GM12864 (cell line): ENCODE results near the gene GTPBP2.

Source experiments
- DNase-seq: peaks from one replicate; pipeline ENCODE4 v3.0.0-alpha.2; 2011; ENCODE audit warnings: low read depth
- H3K4me3 ChIP-seq: 2 replicates; pipeline ENCODE4 v1.5.1; 2011; ENCODE audit warnings: mild to moderate bottlenecking, low read depth, low read length, control low read depth
- TF ChIP-seq, protein P1 (sequence below): IDR thresholded peaks from 2 replicates; pipeline ENCODE4 v1.5.1; 2011; ENCODE audit warnings: low read depth, mild to moderate bottlenecking, moderate library complexity, low read length, control low read depth, inconsistent platforms; ENCODE audit errors: missing control alignments

The GTPBP2 gene

DNA sequence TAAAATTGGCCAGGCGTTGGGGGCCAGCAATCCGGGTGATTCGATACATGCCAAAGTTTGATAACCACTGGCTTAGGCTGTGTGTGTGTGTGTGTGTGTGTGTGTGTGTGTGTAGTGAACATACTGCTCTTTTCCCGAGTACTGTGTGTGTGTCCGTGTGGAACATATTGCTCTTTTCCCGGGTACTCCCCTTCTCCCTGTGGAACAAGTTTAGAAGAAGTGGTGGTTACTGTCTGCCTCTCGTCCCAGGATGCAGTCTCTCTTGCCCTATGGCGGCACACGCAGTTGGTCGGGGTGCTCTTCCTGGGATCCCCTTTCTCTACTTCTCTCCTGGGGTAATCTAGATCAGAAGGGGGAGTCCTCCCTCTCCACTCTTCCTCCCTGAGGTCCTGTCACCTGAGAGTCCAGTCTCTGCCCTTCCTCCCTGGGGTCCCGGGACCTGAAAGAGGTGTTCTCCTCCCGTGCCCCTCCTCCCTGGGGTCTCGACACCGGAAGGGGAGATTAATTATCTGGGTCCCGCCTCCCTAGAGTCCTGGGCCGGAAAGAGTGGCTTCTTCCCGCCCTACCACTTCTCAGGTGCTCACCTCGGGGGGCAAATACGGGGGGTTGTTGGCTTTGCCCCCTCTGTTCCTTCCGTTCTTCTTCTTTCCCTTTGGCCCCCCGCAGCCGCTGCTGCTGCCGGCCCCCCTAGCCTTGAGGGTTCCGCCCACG lies 516 bp downstream of the GTPBP2 start:
- TF ChIP-seq, protein P1, sequence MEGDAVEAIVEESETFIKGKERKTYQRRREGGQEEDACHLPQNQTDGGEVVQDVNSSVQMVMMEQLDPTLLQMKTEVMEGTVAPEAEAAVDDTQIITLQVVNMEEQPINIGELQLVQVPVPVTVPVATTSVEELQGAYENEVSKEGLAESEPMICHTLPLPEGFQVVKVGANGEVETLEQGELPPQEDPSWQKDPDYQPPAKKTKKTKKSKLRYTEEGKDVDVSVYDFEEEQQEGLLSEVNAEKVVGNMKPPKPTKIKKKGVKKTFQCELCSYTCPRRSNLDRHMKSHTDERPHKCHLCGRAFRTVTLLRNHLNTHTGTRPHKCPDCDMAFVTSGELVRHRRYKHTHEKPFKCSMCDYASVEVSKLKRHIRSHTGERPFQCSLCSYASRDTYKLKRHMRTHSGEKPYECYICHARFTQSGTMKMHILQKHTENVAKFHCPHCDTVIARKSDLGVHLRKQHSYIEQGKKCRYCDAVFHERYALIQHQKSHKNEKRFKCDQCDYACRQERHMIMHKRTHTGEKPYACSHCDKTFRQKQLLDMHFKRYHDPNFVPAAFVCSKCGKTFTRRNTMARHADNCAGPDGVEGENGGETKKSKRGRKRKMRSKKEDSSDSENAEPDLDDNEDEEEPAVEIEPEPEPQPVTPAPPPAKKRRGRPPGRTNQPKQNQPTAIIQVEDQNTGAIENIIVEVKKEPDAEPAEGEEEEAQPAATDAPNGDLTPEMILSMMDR = no peak
- DNase-seq = no peak
- H3K4me3 ChIP-seq = peak overlapping the region; percentile 95

DNA sequence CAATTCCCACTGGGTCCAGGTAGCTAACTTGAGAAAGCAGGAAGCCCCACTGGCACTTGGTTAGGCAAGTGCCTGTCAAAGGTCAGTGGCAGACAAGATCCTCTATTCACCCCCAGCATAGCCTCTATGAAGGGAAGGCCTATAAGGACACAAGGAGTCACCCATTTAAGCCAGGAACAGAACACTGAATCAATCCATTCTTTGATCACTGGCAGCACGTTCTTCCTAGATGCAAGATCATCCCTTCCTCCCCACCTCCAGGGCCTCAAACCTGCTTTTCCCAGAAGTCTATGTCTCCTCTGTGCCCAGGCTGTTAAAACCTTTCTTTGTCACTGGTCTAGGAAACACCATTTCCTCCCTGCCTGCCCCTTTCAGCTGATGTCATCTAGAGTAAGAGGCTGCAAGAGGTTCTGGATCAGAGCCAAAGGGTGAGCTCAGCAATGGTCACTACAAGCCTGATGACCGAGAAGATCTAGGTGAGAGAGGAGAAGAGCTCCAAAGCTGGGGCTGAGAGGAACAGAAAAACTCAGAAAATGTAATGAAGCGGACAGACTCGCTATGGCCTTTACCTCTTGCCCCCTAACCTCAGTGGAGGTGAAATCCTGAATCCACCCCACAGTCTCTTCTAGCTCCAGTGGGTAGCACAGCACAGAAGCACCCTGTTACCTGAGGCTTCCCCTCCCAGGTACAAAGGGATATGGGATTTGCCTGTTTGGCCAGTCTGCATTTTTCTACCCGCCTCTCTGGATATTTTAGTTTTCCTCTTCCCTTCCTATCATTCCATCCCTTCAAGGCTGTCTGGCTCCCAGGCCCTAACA lies 1.8 kb downstream of the GTPBP2 start:
- H3K4me3 ChIP-seq = no peak overlapping the region
- TF ChIP-seq, protein P1 = no peak
- no peak for DNase-seq

DNA sequence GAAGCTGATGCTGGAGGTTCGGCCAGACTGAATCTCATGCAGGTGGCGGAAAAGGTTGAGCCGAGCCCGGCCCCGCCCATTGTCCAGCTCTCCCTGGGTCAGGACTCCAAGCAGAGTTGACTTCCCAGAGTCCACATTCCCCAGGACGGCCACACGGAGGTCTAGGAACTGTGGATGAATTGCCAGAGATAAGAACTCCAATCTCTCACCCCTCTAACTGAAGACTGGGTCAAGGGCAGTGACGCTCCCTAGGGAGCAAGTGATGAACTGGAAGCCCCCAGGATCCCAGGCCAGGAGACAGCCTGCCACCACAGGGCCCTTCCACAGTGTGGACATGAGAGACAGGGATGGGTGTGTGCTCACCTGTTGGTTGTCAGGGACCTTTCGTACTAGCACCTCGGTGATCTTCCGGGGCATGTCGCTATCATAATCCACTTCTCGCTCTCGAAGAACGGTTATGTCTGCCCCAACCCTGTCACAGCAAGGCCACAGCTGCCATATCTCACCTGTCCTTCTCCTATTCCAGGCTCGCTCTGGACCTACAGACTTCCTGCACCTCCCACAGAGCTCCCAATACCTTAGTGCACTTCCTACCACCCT lies 3.6 kb downstream of the GTPBP2 start:
- H3K4me3 ChIP-seq = no peak overlapping the region
- TF ChIP-seq, protein P1 = no peak
- no peak for DNase-seq

DNA sequence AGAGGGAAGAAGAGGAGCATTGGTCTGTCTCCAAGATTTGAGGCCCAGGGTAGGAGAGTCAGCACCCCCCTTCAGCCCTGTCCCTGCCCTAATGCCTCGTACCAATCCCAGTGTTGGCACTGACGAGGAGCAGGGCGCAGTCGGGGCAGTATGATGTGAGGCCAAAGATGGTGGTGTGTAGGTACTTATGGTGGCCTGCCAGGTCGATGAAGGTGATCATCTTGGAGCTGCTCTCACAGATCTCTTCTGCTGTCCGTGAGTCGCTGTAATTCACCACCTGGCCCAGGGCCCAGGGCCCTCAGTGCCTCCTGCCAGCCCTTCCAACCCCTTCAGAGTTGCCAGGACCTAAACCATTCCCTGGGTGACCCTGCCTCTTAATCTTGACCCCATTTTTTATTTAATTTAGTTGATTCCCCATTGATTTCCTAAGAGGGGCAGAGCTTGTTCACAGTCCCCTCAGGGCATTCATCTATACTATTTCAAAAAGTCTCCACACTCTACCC lies 4.2 kb downstream of the GTPBP2 start:
- no peak overlapping the region for H3K4me3 ChIP-seq

DNA sequence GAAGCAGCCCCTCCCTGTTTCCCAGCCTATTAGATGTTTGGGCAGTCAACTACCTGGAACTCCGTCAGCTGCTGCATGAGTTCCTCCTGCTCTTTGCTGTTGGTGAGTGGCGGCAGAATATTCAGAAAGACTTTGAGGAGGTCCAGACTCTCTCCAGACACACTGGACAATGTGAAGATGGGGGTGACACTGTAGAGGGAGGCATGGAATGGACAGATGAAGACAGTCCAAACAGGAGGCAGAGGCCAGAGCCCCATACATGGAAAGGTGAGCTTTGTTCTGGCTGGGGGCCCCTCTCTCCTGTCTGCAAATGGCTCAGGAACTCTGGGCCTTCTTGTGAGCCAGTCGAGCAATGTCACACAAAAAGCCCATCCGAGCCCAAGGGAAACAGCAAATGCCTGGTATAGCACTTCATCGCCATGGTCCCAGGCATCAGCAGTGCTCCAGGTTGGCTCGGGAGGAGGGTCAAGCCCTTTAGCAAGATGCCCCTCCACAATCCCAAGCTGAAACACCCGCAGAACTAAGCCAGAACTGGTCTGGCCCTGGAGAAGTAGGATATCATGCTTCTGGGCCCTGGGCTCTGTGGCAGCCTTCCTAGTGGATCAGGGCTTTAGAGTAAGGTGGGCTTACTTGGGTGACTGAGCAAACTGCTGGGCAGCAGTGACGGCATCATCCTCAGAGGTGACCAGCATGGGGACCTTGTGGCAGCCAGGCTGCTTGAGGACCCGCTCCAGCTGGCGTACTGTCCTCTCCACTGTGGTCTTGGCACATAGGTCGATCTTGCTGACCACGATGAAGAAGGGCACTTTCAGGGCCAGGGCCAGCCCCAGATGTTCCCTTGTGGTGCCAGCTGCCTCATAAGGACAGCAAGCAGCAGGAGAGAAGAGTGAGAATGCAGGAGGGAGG lies 4.9 kb downstream of the GTPBP2 start:
- no peak for DNase-seq
- TF ChIP-seq, protein P1 = no peak
- no peak overlapping the region for H3K4me3 ChIP-seq

More for the DNA sequence above, 4.2 kb downstream of the GTPBP2 start:
- TF ChIP-seq, protein P1 = no peak
- DNase-seq = no peak

DNA sequence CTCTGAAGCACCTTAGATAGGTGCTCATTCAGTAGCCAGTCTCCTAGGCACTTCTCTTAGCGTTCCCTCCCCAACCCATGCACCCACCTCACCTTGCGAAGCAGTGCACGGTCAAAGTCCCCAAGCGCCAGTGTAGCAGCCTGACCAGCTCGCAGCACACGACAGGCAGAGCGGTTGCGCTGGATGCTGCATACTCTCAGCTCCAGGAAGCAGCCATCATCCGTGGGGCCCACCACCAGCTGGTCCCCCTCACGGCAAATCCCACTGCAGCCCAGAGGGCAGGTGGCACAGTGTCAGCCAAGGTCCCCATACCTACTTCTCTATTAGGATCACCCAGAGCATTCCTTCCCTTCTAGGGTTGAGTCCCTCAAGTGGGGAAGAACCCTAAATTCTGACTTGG lies 6.5 kb downstream of the GTPBP2 start:
- no peak overlapping the region for H3K4me3 ChIP-seq
- DNase-seq = no peak
- TF ChIP-seq, protein P1 = no peak
